Activated naive CD4-positive, alpha-beta T cell treated with anti-CD3 and anti-CD28 coated beads, Interleukin-2, amount 50 U/mL, for 24 hours (primary cell): ENCODE measurements around the gene NCOA3.
"Not testable (repeated sequence)": the region's sequence is repeated elsewhere in the genome, so short reads cannot be mapped to it uniquely, and the experiment has no call there.

Experiments used
- H3K27ac Mint-ChIP-seq: one replicate; pipeline ENCODE4 v1.8.0; 2021; ENCODE audit warnings: mild to moderate bottlenecking, mixed read lengths
- H3K27me3 Mint-ChIP-seq: one replicate; pipeline ENCODE4 v1.8.0; 2021; ENCODE audit warnings: mixed read lengths
- H3K36me3 Mint-ChIP-seq: one replicate; pipeline ENCODE4 v1.8.0; 2021; ENCODE audit warnings: mixed read lengths
- H3K4me1 Mint-ChIP-seq: one replicate; pipeline ENCODE4 v1.8.0; 2021; ENCODE audit warnings: mixed read lengths
- H3K4me3 Mint-ChIP-seq: one replicate; pipeline ENCODE4 v1.8.0; 2021; ENCODE audit warnings: mild to moderate bottlenecking, mixed read lengths
- H3K9me3 Mint-ChIP-seq: one replicate; pipeline ENCODE4 v1.8.0; 2021; ENCODE audit warnings: mixed read lengths

Gene NCOA3

GRCh38 chr20:47507275-47507981, 5.7 kb downstream of the NCOA3 start:
- H3K27ac Mint-ChIP-seq = peak overlapping the region; percentile 63
- not testable (repeated sequence) for H3K27me3 Mint-ChIP-seq, H3K9me3 Mint-ChIP-seq
- peaks cover 11% of the 10 kb centered on the region for H3K36me3 Mint-ChIP-seq
- peak overlapping the region; percentile 78 for H3K4me3 Mint-ChIP-seq
- peaks cover 74% of the 10 kb centered on the region for H3K4me1 Mint-ChIP-seq

GRCh38 chr20:47508278-47508677, 6.6 kb downstream of the NCOA3 start:
- peaks cover 81% of the 10 kb centered on the region for H3K4me1 Mint-ChIP-seq
- H3K27me3 Mint-ChIP-seq = no peaks in the 10 kb centered on the region
- peak overlapping the region; percentile 43 for H3K4me3 Mint-ChIP-seq
- peaks cover 14% of the 10 kb centered on the region for H3K36me3 Mint-ChIP-seq
- H3K9me3 Mint-ChIP-seq = no peaks in the 10 kb centered on the region
- peak overlapping the region; percentile 90 for H3K27ac Mint-ChIP-seq

- H3K9me3 Mint-ChIP-seq = no peaks in the 10 kb centered on the region
- peak overlapping the region; percentile 43 for H3K4me3 Mint-ChIP-seq
- no peaks in the 10 kb centered on the region for H3K27me3 Mint-ChIP-seq
- H3K27ac Mint-ChIP-seq = peak overlapping the region; percentile 90
- H3K36me3 Mint-ChIP-seq = peaks cover 11% of the 10 kb centered on the region
- peaks cover 75% of the 10 kb centered on the region for H3K4me1 Mint-ChIP-seq
Observed at GRCh38 chr20:47509104-47509661, 7.5 kb downstream of the NCOA3 start.

GRCh38 chr20:47509685-47510084, 8.0 kb downstream of the NCOA3 start:
- no peaks in the 10 kb centered on the region for H3K9me3 Mint-ChIP-seq
- H3K4me3 Mint-ChIP-seq = peak overlapping the region; percentile 43
- peak overlapping the region; percentile 78 for H3K27ac Mint-ChIP-seq
- H3K36me3 Mint-ChIP-seq = peaks cover 11% of the 10 kb centered on the region
- H3K27me3 Mint-ChIP-seq = no peaks in the 10 kb centered on the region
- peaks cover 73% of the 10 kb centered on the region for H3K4me1 Mint-ChIP-seq

GRCh38 chr20:47515843-47516242, 14.2 kb downstream of the NCOA3 start:
- Mint-ChIP-seq H3K36me3 (peaks cover 24% of the 10 kb centered on the region), H3K4me1 (peaks cover 50% of the 10 kb centered on the region), H3K9me3 (no peaks in the 10 kb centered on the region), H3K4me3 (peak overlapping the region; percentile 82), H3K27me3 (no peaks in the 10 kb centered on the region), H3K27ac (peak overlapping the region; percentile 99)

- Mint-ChIP-seq H3K4me1 (peaks cover 42% of the 10 kb centered on the region), H3K27me3 (no peaks in the 10 kb centered on the region), H3K36me3 (peaks cover 27% of the 10 kb centered on the region)
Observed at GRCh38 chr20:47521059-47521808, 19.5 kb downstream of the NCOA3 start.

GRCh38 chr20:47524015-47524784, 22.5 kb downstream of the NCOA3 start:
- Mint-ChIP-seq H3K27ac (peak overlapping the region; percentile 75), H3K4me3 (no peak overlapping the region), H3K36me3 (peaks cover 32% of the 10 kb centered on the region), H3K9me3 (peaks cover 6% of the 10 kb centered on the region), H3K4me1 (peaks cover 48% of the 10 kb centered on the region), H3K27me3 (no peaks in the 10 kb centered on the region)

More at GRCh38 chr20:47521059-47521808, 19.5 kb downstream of the NCOA3 start:
- Mint-ChIP-seq H3K27ac (peak overlapping the region; percentile 73), H3K4me3 (peak overlapping the region; percentile 1), H3K9me3 (peaks cover 6% of the 10 kb centered on the region)

- no peak overlapping the region for H3K4me3 Mint-ChIP-seq
- peaks cover 54% of the 10 kb centered on the region for H3K4me1 Mint-ChIP-seq
- H3K27me3 Mint-ChIP-seq = no peaks in the 10 kb centered on the region
- H3K36me3 Mint-ChIP-seq = peaks cover 16% of the 10 kb centered on the region
- no peaks in the 10 kb centered on the region for H3K9me3 Mint-ChIP-seq
- H3K27ac Mint-ChIP-seq = peak overlapping the region; percentile 81
Observed at GRCh38 chr20:47527004-47527800, 25.5 kb downstream of the NCOA3 start.

- peaks cover 57% of the 10 kb centered on the region for H3K4me1 Mint-ChIP-seq
Observed at GRCh38 chr20:47529840-47530239, 28.2 kb downstream of the NCOA3 start.

GRCh38 chr20:47531458-47531857, 29.8 kb downstream of the NCOA3 start:
- H3K36me3 Mint-ChIP-seq = peaks cover 18% of the 10 kb centered on the region
- H3K27me3 Mint-ChIP-seq = no peaks in the 10 kb centered on the region
- H3K4me1 Mint-ChIP-seq = peaks cover 69% of the 10 kb centered on the region
- no peaks in the 10 kb centered on the region for H3K9me3 Mint-ChIP-seq
- H3K4me3 Mint-ChIP-seq = no peak overlapping the region
- H3K27ac Mint-ChIP-seq = peak overlapping the region; percentile 76

More at GRCh38 chr20:47529840-47530239, 28.2 kb downstream of the NCOA3 start:
- H3K36me3 Mint-ChIP-seq = peaks cover 15% of the 10 kb centered on the region
- H3K4me3 Mint-ChIP-seq = no peak overlapping the region
- no peaks in the 10 kb centered on the region for H3K27me3 Mint-ChIP-seq
- H3K9me3 Mint-ChIP-seq = no peaks in the 10 kb centered on the region
- H3K27ac Mint-ChIP-seq = no peak overlapping the region

- Mint-ChIP-seq H3K9me3 (no peaks in the 10 kb centered on the region), H3K4me1 (peaks cover 69% of the 10 kb centered on the region), H3K27ac (peak overlapping the region; percentile 76), H3K4me3 (no peak overlapping the region), H3K27me3 (no peaks in the 10 kb centered on the region), H3K36me3 (peaks cover 18% of the 10 kb centered on the region)
Observed at GRCh38 chr20:47532002-47532401, 30.3 kb downstream of the NCOA3 start.

- Mint-ChIP-seq H3K27me3 (no peaks in the 10 kb centered on the region), H3K9me3 (no peaks in the 10 kb centered on the region), H3K4me3 (no peak overlapping the region), H3K36me3 (peaks cover 15% of the 10 kb centered on the region), H3K27ac (peak overlapping the region; percentile 76), H3K4me1 (peaks cover 62% of the 10 kb centered on the region)
Observed at GRCh38 chr20:47533518-47534062, 31.9 kb downstream of the NCOA3 start.

GRCh38 chr20:47534405-47534804, 32.7 kb downstream of the NCOA3 start:
- Mint-ChIP-seq H3K36me3 (peaks cover 17% of the 10 kb centered on the region), H3K4me1 (peaks cover 70% of the 10 kb centered on the region), H3K27ac (peak overlapping the region; percentile 12)

GRCh38 chr20:47535088-47535487, 33.4 kb downstream of the NCOA3 start:
- no peaks in the 10 kb centered on the region for H3K27me3 Mint-ChIP-seq
- peaks cover 17% of the 10 kb centered on the region for H3K36me3 Mint-ChIP-seq
- H3K4me3 Mint-ChIP-seq = no peak overlapping the region
- H3K9me3 Mint-ChIP-seq = no peaks in the 10 kb centered on the region
- peaks cover 70% of the 10 kb centered on the region for H3K4me1 Mint-ChIP-seq
- H3K27ac Mint-ChIP-seq = no peak overlapping the region

More at GRCh38 chr20:47534405-47534804, 32.7 kb downstream of the NCOA3 start:
- Mint-ChIP-seq H3K4me3 (no peak overlapping the region), H3K9me3 (no peaks in the 10 kb centered on the region), H3K27me3 (no peaks in the 10 kb centered on the region)
